ENCODE results near the gene COPG2.

GRCh38 chr7:130553398-130554029, 115.0 kb downstream of the COPG2 start:
- TF ChIP-seq ZNF207 (IDR thresholded peaks at IDR 0.05; ENCODE audit: borderline replicate concordance) (no peak), ZNF367 (CRISPR knock-in tag; IDR thresholded peaks at IDR 0.05; ENCODE audit: borderline replicate concordance) (no peak), POLR2A (IDR thresholded peaks at IDR 0.05; ENCODE audit: insufficient read depth in 1 of 2, low read depth in 2 of 2, low read length in 2 of 2) (no peak), ZNF232 (CRISPR knock-in tag; IDR thresholded peaks at IDR 0.05; ENCODE audit: borderline replicate concordance) (no peak), RFX5 (IDR thresholded peaks at IDR 0.05; ENCODE audit: low read depth, low read length) (no peak), SNRNP70 (IDR thresholded peaks at IDR 0.05; ENCODE audit: low read depth, low read length) (no peak), DNMT3B (CRISPR knock-in tag; conservative IDR thresholded peaks at IDR 0.05) (no peak)
